Spleen (tissue), 7 donors: ENCODE data around the gene UGDH.

Source experiments
- POLR2AphosphoS5 ChIP-seq, 3 donors: sonication (generic); formaldehyde crosslinking; IDR thresholded peaks; one replicate each; pipeline ENCODE4 v1.5.1; 2017; ENCODE audit warnings: antibody characterized with exemption in 3 of 3
- TF ChIP-seq, protein P1 (sequence below), 11 experiments: fragments of 200-600 bp in 7 of 11; fragments of 450-650 bp in 4 of 11; sonication (generic) in 4 of 11; IDR thresholded peaks in 8 of 11; conservative IDR thresholded peaks in 3 of 11; 1 replicate in 7 of 11; 2 replicates in 4 of 11; pipeline versions ENCODE4 v1.4.0 to v1.8.0; 2016 to 2021; ENCODE audit warnings: antibody characterized with exemption in 11 of 11, inconsistent platforms in 4 of 11, mild to moderate bottlenecking in 1 of 11
- donor health status: DM: no; HTN: no; CAD: no; lungs with moderate emphysema.
- donor health status: DM: no; HTN: no; CAD: no.
- donor health status: DM: no; HTN: no; CAD: no.

GRCh38 chr4:39571054-39571453, 43.8 kb upstream of the UGDH start:
- TF ChIP-seq, protein P1, sequence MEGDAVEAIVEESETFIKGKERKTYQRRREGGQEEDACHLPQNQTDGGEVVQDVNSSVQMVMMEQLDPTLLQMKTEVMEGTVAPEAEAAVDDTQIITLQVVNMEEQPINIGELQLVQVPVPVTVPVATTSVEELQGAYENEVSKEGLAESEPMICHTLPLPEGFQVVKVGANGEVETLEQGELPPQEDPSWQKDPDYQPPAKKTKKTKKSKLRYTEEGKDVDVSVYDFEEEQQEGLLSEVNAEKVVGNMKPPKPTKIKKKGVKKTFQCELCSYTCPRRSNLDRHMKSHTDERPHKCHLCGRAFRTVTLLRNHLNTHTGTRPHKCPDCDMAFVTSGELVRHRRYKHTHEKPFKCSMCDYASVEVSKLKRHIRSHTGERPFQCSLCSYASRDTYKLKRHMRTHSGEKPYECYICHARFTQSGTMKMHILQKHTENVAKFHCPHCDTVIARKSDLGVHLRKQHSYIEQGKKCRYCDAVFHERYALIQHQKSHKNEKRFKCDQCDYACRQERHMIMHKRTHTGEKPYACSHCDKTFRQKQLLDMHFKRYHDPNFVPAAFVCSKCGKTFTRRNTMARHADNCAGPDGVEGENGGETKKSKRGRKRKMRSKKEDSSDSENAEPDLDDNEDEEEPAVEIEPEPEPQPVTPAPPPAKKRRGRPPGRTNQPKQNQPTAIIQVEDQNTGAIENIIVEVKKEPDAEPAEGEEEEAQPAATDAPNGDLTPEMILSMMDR (IDR thresholded peaks at IDR 0.05 in 8 of 11, conservative IDR thresholded peaks at IDR 0.05 in 3 of 11), result no peak
- TF ChIP-seq POLR2AphosphoS5 (IDR thresholded peaks at IDR 0.05), result no peak
